Pons (tissue), 1 donor: ENCODE measurements around the gene DPAGT1.
A peak's percentile ranks its signal among the peaks of the same experiment; 100 is the strongest.

ENCODE experiments used
- DNase-seq: peaks from one replicate; pipeline ENCODE4 v3.0.0-alpha.2; 2016; ENCODE audit warnings: low spot score

DPAGT1 gene

GRCh38 chr11:119057000-119057769 lies 44.5 kb downstream of the DPAGT1 start, which contains the start of gene HYOU1:
HYOU1 (minus strand) TSS chr11:119057205; CDS start chr11:119056160, 1,045 bp downstream.
- DNase-seq = peak; percentile 91

- no peak for DNase-seq
These were observed 45.1 kb downstream of the DPAGT1 start for GRCh38 chr11:119056421-119056999.

- peak; percentile 51 for DNase-seq
These were observed 45.8 kb downstream of the DPAGT1 start for GRCh38 chr11:119055901-119056300.

- DNase-seq = no peak
These were observed 47.2 kb downstream of the DPAGT1 start for GRCh38 chr11:119054418-119054817.

- DNase-seq = no peak
These were observed 49.4 kb downstream of the DPAGT1 start for GRCh38 chr11:119052163-119052814.

GRCh38 chr11:119051440-119052162 lies 50.1 kb downstream of the DPAGT1 start:
- DNase-seq = no peak

- no peak for DNase-seq
These were observed 52.6 kb downstream of the DPAGT1 start for GRCh38 chr11:119049081-119049480.

- DNase-seq = no peak
These were observed 53.0 kb downstream of the DPAGT1 start for GRCh38 chr11:119048644-119049043.

- no peak for DNase-seq
These were observed 54.4 kb downstream of the DPAGT1 start for GRCh38 chr11:119047205-119047604.
